Thoracic aorta (tissue), 2 donors: ENCODE measurements around the gene HOXB4. TPM values are rescaled to one million over a fixed set of nuclear protein-coding genes. Genes with fewer than 3 reads are reported as not detected.

ENCODE experiments used
- ATAC-seq: fragments of 150-250 bp; one replicate; pipeline ENCODE4 v1.8.0; 2017; ENCODE audit warnings: low read depth; ENCODE audit not compliant: insufficient number of reproducible peaks, low FRiP score
- DNase-seq: peaks from one replicate; pipeline ENCODE4 v3.0.0-alpha.2; 2020; ENCODE audit warnings: low spot score
- H3K27ac ChIP-seq, 2 donors: fragments of 200-600 bp; sonication (generic); 1 replicate in 1 of 2; 2 replicates in 1 of 2; pipeline ENCODE4 v1.5.1; 2016; ENCODE audit warnings: mild to moderate bottlenecking in 2 of 2, moderate library complexity in 2 of 2
- H3K27me3 ChIP-seq: fragments of 200-600 bp; sonication (generic); replicated peaks from 2 replicates; pipeline ENCODE4 v1.6.0; 2016; ENCODE audit warnings: mild to moderate bottlenecking; ENCODE audit not compliant: insufficient read depth
- H3K36me3 ChIP-seq: fragments of 200-600 bp; sonication (generic); one replicate; pipeline ENCODE4 v1.5.1; 2016
- H3K4me1 ChIP-seq, 2 donors: fragments of 200-600 bp; sonication (generic); 1 replicate in 1 of 2; 2 replicates in 1 of 2; pipeline versions ENCODE4 v1.5.1 to v1.6.0; 2016; ENCODE audit warnings: low read depth in 2 of 2, mild to moderate bottlenecking in 1 of 2; ENCODE audit not compliant: control insufficient read depth in 1 of 2
- H3K4me3 ChIP-seq: fragments of 200-600 bp; sonication (generic); 2 replicates; pipeline ENCODE4 v1.5.1; 2016; ENCODE audit warnings: mild to moderate bottlenecking
- H3K9me3 ChIP-seq: fragments of 200-600 bp; sonication (generic); 2 replicates; pipeline ENCODE4 v1.5.1; 2016
- total RNA-seq, 2 donors: library from RNA; depleted of rRNA; stranded (reverse); fragments of >200 nt; gene quantifications; one replicate each; pipeline versions ENCODE4 v1.1.0 to v1.2.3, GENCODE V29; 2016
- TF ChIP-seq, protein P1 (sequence below): fragments of 200-600 bp; sonication (generic); IDR thresholded peaks from one replicate; pipeline ENCODE4 v1.5.1; 2019; ENCODE audit warnings: antibody characterized with exemption

HOXB4 gene
- total RNA-seq, 2 donors from 2014 or later, result 6.2 to 11.5 TPM

GRCh38 chr17:48612854-48613691, 34.9 kb upstream of the HOXB4 start:
- Histone ChIP-seq H3K4me1 (peaks cover 4 to 52% of the 10 kb centered on the region in 2 donors), H3K27me3 (peaks cover 19% of the 10 kb centered on the region), H3K36me3 (no peaks in the 10 kb centered on the region), H3K9me3 (no peaks in the 10 kb centered on the region), H3K4me3 (peak overlapping the region; percentile 81), H3K27ac (peak overlapping the region in 1 of 2 donors; percentile 25)
- TF ChIP-seq, protein P1, sequence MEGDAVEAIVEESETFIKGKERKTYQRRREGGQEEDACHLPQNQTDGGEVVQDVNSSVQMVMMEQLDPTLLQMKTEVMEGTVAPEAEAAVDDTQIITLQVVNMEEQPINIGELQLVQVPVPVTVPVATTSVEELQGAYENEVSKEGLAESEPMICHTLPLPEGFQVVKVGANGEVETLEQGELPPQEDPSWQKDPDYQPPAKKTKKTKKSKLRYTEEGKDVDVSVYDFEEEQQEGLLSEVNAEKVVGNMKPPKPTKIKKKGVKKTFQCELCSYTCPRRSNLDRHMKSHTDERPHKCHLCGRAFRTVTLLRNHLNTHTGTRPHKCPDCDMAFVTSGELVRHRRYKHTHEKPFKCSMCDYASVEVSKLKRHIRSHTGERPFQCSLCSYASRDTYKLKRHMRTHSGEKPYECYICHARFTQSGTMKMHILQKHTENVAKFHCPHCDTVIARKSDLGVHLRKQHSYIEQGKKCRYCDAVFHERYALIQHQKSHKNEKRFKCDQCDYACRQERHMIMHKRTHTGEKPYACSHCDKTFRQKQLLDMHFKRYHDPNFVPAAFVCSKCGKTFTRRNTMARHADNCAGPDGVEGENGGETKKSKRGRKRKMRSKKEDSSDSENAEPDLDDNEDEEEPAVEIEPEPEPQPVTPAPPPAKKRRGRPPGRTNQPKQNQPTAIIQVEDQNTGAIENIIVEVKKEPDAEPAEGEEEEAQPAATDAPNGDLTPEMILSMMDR, result no peak
- DNase-seq, result no peak
- no peak for ATAC-seq

- Histone ChIP-seq H3K36me3 (no peaks in the 10 kb centered on the region), H3K27ac (peak overlapping the region in 1 of 2 donors; percentile 8), H3K4me3 (peak overlapping the region; percentile 81), H3K4me1 (peaks cover 4 to 45% of the 10 kb centered on the region in 2 donors), H3K9me3 (no peaks in the 10 kb centered on the region), H3K27me3 (peaks cover 19% of the 10 kb centered on the region)
- ATAC-seq (no peak), DNase-seq (no peak)
- TF ChIP-seq, protein P1, result no peak
These were observed 34.3 kb upstream of the HOXB4 start for GRCh38 chr17:48612456-48612853.

- peaks cover 19% of the 10 kb centered on the region for H3K27me3 ChIP-seq
- peaks cover 4 to 45% of the 10 kb centered on the region in 2 donors for H3K4me1 ChIP-seq
- TF ChIP-seq, protein P1, result no peak
- DNase-seq (no peak), ATAC-seq (no peak)
- H3K36me3 ChIP-seq, result no peaks in the 10 kb centered on the region
- peak overlapping the region; percentile 78 to 91 for H3K27ac ChIP-seq
- H3K9me3 ChIP-seq, result no peaks in the 10 kb centered on the region
- H3K4me3 ChIP-seq, result peak overlapping the region; percentile 81
These were observed 33.7 kb upstream of the HOXB4 start for GRCh38 chr17:48611681-48612455.

DNA sequence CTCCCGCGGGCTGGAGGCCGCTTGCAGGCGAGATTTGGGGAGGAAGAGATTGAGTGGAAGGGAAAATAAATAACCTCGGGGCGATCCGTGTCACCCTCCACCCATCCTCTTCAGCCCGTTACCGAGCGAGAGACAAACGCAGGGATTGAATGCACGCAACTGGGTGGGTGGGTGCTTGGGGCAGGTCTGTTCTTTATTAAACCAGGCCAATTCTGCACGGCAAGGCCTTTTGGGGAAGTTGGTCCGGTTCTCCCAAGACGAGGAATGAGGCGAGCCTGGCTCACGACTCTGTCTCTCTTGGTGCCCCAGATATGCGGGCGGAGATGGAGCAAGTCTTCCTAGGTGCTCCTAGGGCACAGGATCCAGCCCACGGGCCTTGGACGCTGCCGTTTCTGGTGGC, 33.1 kb upstream of the HOXB4 start:
- Histone ChIP-seq H3K27me3 (peaks cover 19% of the 10 kb centered on the region), H3K9me3 (no peaks in the 10 kb centered on the region), H3K4me3 (peak overlapping the region; percentile 81), H3K4me1 (peaks cover 4 to 45% of the 10 kb centered on the region in 2 donors), H3K27ac (peak overlapping the region; percentile 78 to 91), H3K36me3 (no peaks in the 10 kb centered on the region)
- DNase-seq (no peak), ATAC-seq (peak; percentile 9)
- TF ChIP-seq, protein P1, result no peak
